GM23338 (cell line): ENCODE data around the gene FAM117B. TPM values are rescaled to one million over a fixed set of nuclear protein-coding genes. Genes with fewer than 3 reads are reported as not detected.
A peak's percentile ranks its signal among the peaks of the same experiment; 100 is the strongest.

Experiments used
- ATAC-seq: fragments of 200-7000 bp; cut with Tn5 transposase; 3 replicates; pipeline ENCODE4 v1.9.1; 2020
- DNase-seq: peaks from one replicate; pipeline ENCODE4 v3.0.0-alpha.2; 2015; ENCODE audit warnings: low spot score
- H2AFZ ChIP-seq: fragments of 200-600 bp; sonication (generic); 2 replicates; pipeline ENCODE4 v1.8.0; 2016; ENCODE audit warnings: antibody characterized with exemption, mild to moderate bottlenecking, moderate library complexity
- H3F3A ChIP-seq: fragments of 200-600 bp; sonication (generic); replicated peaks from 2 replicates; pipeline ENCODE4 v1.8.0; 2017; ENCODE audit warnings: antibody characterized with exemption, mixed run types, low read depth
- H3K27ac ChIP-seq: fragments of 200-600 bp; sonication (generic); 2 replicates; pipeline ENCODE4 v1.6.1; 2016; ENCODE audit warnings: low read depth
- H3K27me3 ChIP-seq: fragments of 200-600 bp; sonication (generic); 2 replicates; pipeline ENCODE4 v1.8.0; 2016; ENCODE audit warnings: mild to moderate bottlenecking, mixed run types, moderate library complexity; ENCODE audit not compliant: insufficient read depth
- H3K36me3 ChIP-seq: fragments of 200-600 bp; sonication (generic); 2 replicates; pipeline ENCODE4 v1.8.0; 2016; ENCODE audit warnings: mild to moderate bottlenecking; ENCODE audit not compliant: insufficient read depth
- H3K4me1 ChIP-seq: fragments of 200-600 bp; sonication (generic); 2 replicates; pipeline ENCODE4 v1.8.0; 2016; ENCODE audit warnings: mild to moderate bottlenecking, moderate library complexity; ENCODE audit not compliant: insufficient read depth
- H3K4me2 ChIP-seq: fragments of 200-600 bp; sonication (generic); 2 replicates; pipeline ENCODE4 v1.7.1; 2017; ENCODE audit warnings: mixed run types
- H3K4me3 ChIP-seq: fragments of 200-600 bp; sonication (generic); 2 replicates; pipeline ENCODE4 v1.6.1; 2016; ENCODE audit warnings: mixed run types
- H3K79me2 ChIP-seq: fragments of 200-600 bp; sonication (generic); replicated peaks from 2 replicates; pipeline ENCODE4 v1.8.0; 2017; ENCODE audit warnings: mild to moderate bottlenecking; ENCODE audit not compliant: insufficient read depth
- H3K9me2 ChIP-seq: fragments of 200-600 bp; sonication (generic); 2 replicates; pipeline ENCODE4 v1.8.0; 2017; ENCODE audit not compliant: insufficient read depth
- H4K20me1 ChIP-seq: fragments of 200-600 bp; sonication (generic); replicated peaks from 2 replicates; pipeline ENCODE4 v1.8.0; 2017; ENCODE audit warnings: mild to moderate bottlenecking; ENCODE audit not compliant: insufficient read depth
- H3K27ac Mint-ChIP-seq: 2 replicates; pipeline ENCODE4 v1.8.0; 2020; ENCODE audit warnings: inconsistent platforms, mild to moderate bottlenecking, moderate library complexity, mixed read lengths
- H3K27me3 Mint-ChIP-seq: 3 replicates; pipeline ENCODE4 v1.8.0; 2022; ENCODE audit warnings: low read depth, mild to moderate bottlenecking, moderate library complexity, mixed read lengths, inconsistent platforms; ENCODE audit not compliant: insufficient read depth, poor library complexity
- H3K36me3 Mint-ChIP-seq: 3 replicates; pipeline ENCODE4 v1.8.0; 2021; ENCODE audit warnings: low read depth, mild to moderate bottlenecking, inconsistent platforms, moderate library complexity, mixed read lengths
- H3K4me1 Mint-ChIP-seq: 3 replicates; pipeline ENCODE4 v1.8.0; 2020; ENCODE audit warnings: mild to moderate bottlenecking, inconsistent platforms, mixed read lengths
- H3K4me3 Mint-ChIP-seq: 3 replicates; pipeline ENCODE4 v1.8.0; 2021; ENCODE audit warnings: moderate library complexity, mild to moderate bottlenecking, inconsistent platforms, mixed read lengths
- H3K9me3 Mint-ChIP-seq: 3 replicates; pipeline ENCODE4 v1.8.0; 2020; ENCODE audit warnings: moderate library complexity, mild to moderate bottlenecking, inconsistent platforms, mixed read lengths
- CREB1 ChIP-seq: fragments of 250-450 bp; sonication (Bioruptor Pico); IDR thresholded peaks from 2 replicates; pipeline ENCODE4 v1.5.0; 2020; ENCODE audit warnings: low read depth, mild to moderate bottlenecking, moderate library complexity
- CTCF ChIP-seq, 2 experiments: fragments of 200-600 bp in 1 of 2; sonication (generic) in 1 of 2; conservative IDR thresholded peaks; 2 replicates each; pipeline versions ENCODE4 v1.5.1 to v1.6.1; 2016 to 2017; ENCODE audit warnings: antibody characterized with exemption in 2 of 2, low read depth in 2 of 2, mild to moderate bottlenecking in 2 of 2, moderate library complexity in 1 of 2
- ETS1 ChIP-seq: IDR thresholded peaks from 2 replicates; pipeline ENCODE4 v1.6.1; 2016; ENCODE audit warnings: antibody characterized with exemption
- EZH2 ChIP-seq: fragments of 200-600 bp; sonication (generic); IDR thresholded peaks from one replicate; pipeline ENCODE4 v1.8.0; 2017; ENCODE audit warnings: antibody characterized with exemption, mild to moderate bottlenecking, low read depth; ENCODE audit not compliant: unreplicated experiment
- EZH2phosphoT487 ChIP-seq: fragments of 200-600 bp; sonication (generic); IDR thresholded peaks from one replicate; pipeline ENCODE4 v1.8.1; 2018; ENCODE audit warnings: antibody characterized with exemption; ENCODE audit not compliant: unreplicated experiment
- NANOG ChIP-seq: IDR thresholded peaks from 2 replicates; pipeline ENCODE4 v1.6.1; 2016; ENCODE audit warnings: antibody characterized with exemption, borderline replicate concordance
- POLR2AphosphoS5 ChIP-seq: IDR thresholded peaks from 2 replicates; pipeline ENCODE4 v1.6.1; 2016; ENCODE audit warnings: antibody characterized with exemption, low read depth
- REST ChIP-seq: IDR thresholded peaks from one replicate; pipeline ENCODE4 v1.6.1; 2018; ENCODE audit warnings: antibody characterized with exemption; ENCODE audit not compliant: unreplicated experiment
- STAT1 ChIP-seq: IDR thresholded peaks from one replicate; pipeline ENCODE4 v1.6.1; 2016; ENCODE audit warnings: antibody characterized with exemption; ENCODE audit not compliant: unreplicated experiment
- ZNF114 ChIP-seq: fragments of 250-450 bp; sonication (Bioruptor Pico); IDR thresholded peaks from 2 replicates; pipeline ENCODE4 v1.5.0; 2020; ENCODE audit warnings: mild to moderate bottlenecking, moderate library complexity
- long read RNA-seq: library from polyadenylated mRNA; unstranded; transcript quantifications from one replicate; pipeline ENCODE4 v2.0.0, GENCODE V29; 2020; ENCODE audit not compliant: unreplicated experiment
- polyA plus RNA-seq: library from polyadenylated mRNA; unstranded; fragments of >200 nt; fragmentation: Nextera tagmentation; extraction: Ambion mirVana; gene quantifications from 2 replicates; pipeline ENCODE4 v1.2.1, GENCODE V29; 2016
- total RNA-seq: library from RNA; depleted of rRNA; stranded (reverse); fragments of >200 nt; shearing (Covaris generic); gene quantifications from 2 replicates; pipeline ENCODE4 v1.2.3, GENCODE V29; 2014; rRNA removed

Gene FAM117B
- total RNA-seq (23.0 and 24.7 TPM in 2 replicates), polyA plus RNA-seq (8.3 and 8.4 TPM in 2 replicates)
- long read RNA-seq, partial matches to known transcripts = 0 of 3 reads
- long read RNA-seq, other reads (novel, unspliced or antisense) = 3 of 3 reads

GRCh38 chr2:202634556-202635427, at the start of gene FAM117B:
Gene FAM117B (plus strand): TSS chr2:202634969. CDS start chr2:202635188, 219 bp downstream.
- peaks cover 17% of the 10 kb centered on the region for H3K4me1 ChIP-seq
- ATAC-seq (peak; percentile 96), DNase-seq (peak; percentile 99)
- H3K9me2 ChIP-seq = no peaks in the 10 kb centered on the region
- peak within 1 kb of the TSS; percentile 79 for H3K4me2 ChIP-seq
- H3K27ac Mint-ChIP-seq = peak within 1 kb of the TSS; percentile 99
- H3K4me3 Mint-ChIP-seq = peak within 1 kb of the TSS; percentile 98
- H3K4me1 Mint-ChIP-seq = peaks cover 21% of the 10 kb centered on the region
- no peaks in the 10 kb centered on the region for H3K36me3 ChIP-seq
- H3K27me3 Mint-ChIP-seq = peaks cover 5% of the 10 kb centered on the region
- no peaks in the 10 kb centered on the region for H3K27me3 ChIP-seq
- H3K9me3 Mint-ChIP-seq = no peaks in the 10 kb centered on the region
- no peaks in the 10 kb centered on the region; the same call in 2 of the 3 replicates for H3K36me3 Mint-ChIP-seq
- H3K4me3 ChIP-seq = peak within 1 kb of the TSS; percentile 97
- H3K79me2 ChIP-seq = peaks cover 39% of the 10 kb centered on the region
- H3F3A ChIP-seq = peaks cover 3% of the 10 kb centered on the region; the same call in 1 of the 2 replicates
- peaks cover 15% of the 10 kb centered on the region for H4K20me1 ChIP-seq
- TF ChIP-seq ETS1 (peak; percentile 18; the same call in 1 of the 2 replicates), REST (peak; percentile 18), POLR2AphosphoS5 (peak; percentile 93), CREB1 (CRISPR knock-in tag) (peak; percentile 67), STAT1 (no peak), EZH2phosphoT487 (no peak), NANOG (no peak), ZNF114 (CRISPR knock-in tag) (no peak), EZH2 (no peak), CTCF (conservative IDR thresholded peaks at IDR 0.05; ENCODE audit: low read depth in 2 of 2) (no peak; a peak in 1 of 4 replicates)
- H3K27ac ChIP-seq = peak within 1 kb of the TSS; percentile 98
- H2AFZ ChIP-seq = peak within 1 kb of the TSS; percentile 95
